ENCODE measurements around the gene DLGAP3. TPM values are rescaled to one million over a fixed set of nuclear protein-coding genes. Genes with fewer than 3 reads are reported as not detected.

The DLGAP3 gene
- polyA plus RNA-seq, 1 donor from 2014 or later: 2.9 TPM

- peaks cover 30% of the 10 kb centered on the region for H3K27me3 ChIP-seq (ENCODE audit: insufficient read depth, low read depth, low read length)
- H3K27ac ChIP-seq (ENCODE audit: low read length): no peak overlapping the region
Observed at GRCh38 chr1:34928699-34929496, 552 bp downstream of the DLGAP3 start.

GRCh38 chr1:34928066-34928696 is 1.3 kb downstream of the DLGAP3 start:
- Histone ChIP-seq H4K20me1 (ENCODE audit: insufficient read depth) (no peaks in the 10 kb centered on the region), H3K4me3 (ENCODE audit: low read length) (peak overlapping the region; percentile 90), H3K9ac (ENCODE audit: low read length) (peak overlapping the region; percentile 74), H3K79me2 (replicated peaks; ENCODE audit: insufficient read depth, low read length) (no peaks in the 10 kb centered on the region), H3K27ac (ENCODE audit: low read length) (no peak overlapping the region), H3K27me3 (ENCODE audit: insufficient read depth, low read depth, low read length) (peaks cover 31% of the 10 kb centered on the region), H3F3A (ENCODE audit: insufficient read depth, low read length, poor library complexity, severe bottlenecking) (no peaks in the 10 kb centered on the region), H3K4me2 (ENCODE audit: low read length) (peak overlapping the region; percentile 73), H3K36me3 (ENCODE audit: insufficient read depth, low read length) (no peaks in the 10 kb centered on the region), H3K9me3 (ENCODE audit: low read length) (no peaks in the 10 kb centered on the region), H3K9me2 (ENCODE audit: insufficient read depth, low read length) (no peaks in the 10 kb centered on the region), H2AFZ (ENCODE audit: low read depth, low read length) (peak overlapping the region; percentile 3)
- TF ChIP-seq CTCF (IDR thresholded peaks at IDR 0.05; ENCODE audit: poor library complexity, severe bottlenecking) (peak; percentile 45), EZH2 (IDR thresholded peaks at IDR 0.05; ENCODE audit: borderline replicate concordance, insufficient read depth, low read length, poor library complexity, severe bottlenecking) (no peak), RAD21 (conservative IDR thresholded peaks at IDR 0.05) (no peak), SMC3 (conservative IDR thresholded peaks at IDR 0.05; ENCODE audit: poor library complexity) (no peak), TAF1 (IDR thresholded peaks at IDR 0.05; ENCODE audit: low read depth) (no peak), MXI1 (conservative IDR thresholded peaks at IDR 0.05; ENCODE audit: poor library complexity, severe bottlenecking) (no peak), POLR2AphosphoS5 (IDR thresholded peaks at IDR 0.05) (no peak)

More at GRCh38 chr1:34928699-34929496, 552 bp downstream of the DLGAP3 start:
- Histone ChIP-seq H3K79me2 (replicated peaks; ENCODE audit: insufficient read depth, low read length) (no peaks in the 10 kb centered on the region), H3K4me3 (ENCODE audit: low read length) (peak overlapping the region; percentile 90), H3K9ac (ENCODE audit: low read length) (peak overlapping the region; percentile 74), H3K9me2 (ENCODE audit: insufficient read depth, low read length) (no peaks in the 10 kb centered on the region), H3K9me3 (ENCODE audit: low read length) (no peaks in the 10 kb centered on the region), H3K4me2 (ENCODE audit: low read length) (peak overlapping the region; percentile 73), H3K36me3 (ENCODE audit: insufficient read depth, low read length) (no peaks in the 10 kb centered on the region), H4K20me1 (ENCODE audit: insufficient read depth) (no peaks in the 10 kb centered on the region), H2AFZ (ENCODE audit: low read depth, low read length) (peak overlapping the region; percentile 3), H3F3A (ENCODE audit: insufficient read depth, low read length, poor library complexity, severe bottlenecking) (no peaks in the 10 kb centered on the region)
- peak; percentile 26 for TF ChIP-seq POLR2AphosphoS5 (IDR thresholded peaks at IDR 0.05)
- no peak for TF ChIP-seq EZH2 (IDR thresholded peaks at IDR 0.05; ENCODE audit: borderline replicate concordance, insufficient read depth, low read length, poor library complexity, severe bottlenecking)
- TF ChIP-seq MXI1 (conservative IDR thresholded peaks at IDR 0.05; ENCODE audit: poor library complexity, severe bottlenecking): peak; percentile 77
- peak; percentile 12 for TF ChIP-seq RAD21 (conservative IDR thresholded peaks at IDR 0.05)
- peak; percentile 32 for TF ChIP-seq SMC3 (conservative IDR thresholded peaks at IDR 0.05; ENCODE audit: poor library complexity)

GRCh38 chr1:34927316-34927715 is 2.1 kb downstream of the DLGAP3 start:
- H3K36me3 ChIP-seq (ENCODE audit: insufficient read depth, low read length): no peaks in the 10 kb centered on the region
- no peak overlapping the region for H3K4me2 ChIP-seq (ENCODE audit: low read length)
- H3K9me2 ChIP-seq (ENCODE audit: insufficient read depth, low read length): no peaks in the 10 kb centered on the region
- H3K9me3 ChIP-seq (ENCODE audit: low read length): no peaks in the 10 kb centered on the region
- no peaks in the 10 kb centered on the region for H3K79me2 ChIP-seq (replicated peaks; ENCODE audit: insufficient read depth, low read length)
- H4K20me1 ChIP-seq (ENCODE audit: insufficient read depth): no peaks in the 10 kb centered on the region
- no peak overlapping the region for H2AFZ ChIP-seq (ENCODE audit: low read depth, low read length)
- no peak overlapping the region for H3K9ac ChIP-seq (ENCODE audit: low read length)
- no peak overlapping the region for H3K27ac ChIP-seq (ENCODE audit: low read length)
- peak overlapping the region; percentile 90 for H3K4me3 ChIP-seq (ENCODE audit: low read length)
- peaks cover 31% of the 10 kb centered on the region for H3K27me3 ChIP-seq (ENCODE audit: insufficient read depth, low read depth, low read length)
- no peak for TF ChIP-seq SMC3 (conservative IDR thresholded peaks at IDR 0.05; ENCODE audit: poor library complexity)
- no peak for TF ChIP-seq CTCF (IDR thresholded peaks at IDR 0.05; ENCODE audit: poor library complexity, severe bottlenecking)
- H3F3A ChIP-seq (ENCODE audit: insufficient read depth, low read length, poor library complexity, severe bottlenecking): no peaks in the 10 kb centered on the region
